CD4-positive, alpha-beta memory T cell (primary cell): ENCODE results near the gene NOTCH1. TPM values are rescaled to one million over a fixed set of nuclear protein-coding genes. Genes with fewer than 3 reads are reported as not detected.

ENCODE experiments used
- CTCF ChIA-PET: fragments of 350-600 bp; sonication (Branson Sonifier 250); formaldehyde crosslinking; loops from one replicate; lab custom pipeline; 2021; ENCODE audit warnings: inconsistent platforms; ENCODE audit not compliant: partially characterized antibody; lab: Charles Lee
- POLR2A ChIA-PET: fragments of 350-600 bp; sonication (Branson Sonifier 250); formaldehyde crosslinking; loops from one replicate; lab custom pipeline; 2021; ENCODE audit not compliant: partially characterized antibody; lab: Charles Lee
- DNase-seq, 5 donors: peaks; one replicate each; pipeline versions ENCODE4 v3.0.0 to v3.0.0-alpha.2; 2020 to 2022; ENCODE audit warnings: mixed read lengths in 1 of 5
- H3K27ac ChIP-seq: one replicate; pipeline ENCODE4 v1.7.0; 2013; ENCODE audit warnings: low read depth, low read length
- H3K27me3 ChIP-seq: 2 replicates; pipeline ENCODE4 v1.7.0; 2013; ENCODE audit warnings: mild to moderate bottlenecking, low read length, moderate library complexity; ENCODE audit not compliant: insufficient read depth
- H3K36me3 ChIP-seq: 2 replicates; pipeline ENCODE4 v1.7.0; 2013; ENCODE audit warnings: mild to moderate bottlenecking, low read length, moderate library complexity; ENCODE audit not compliant: insufficient read depth
- H3K4me1 ChIP-seq: 2 replicates; pipeline ENCODE4 v1.7.0; 2013; ENCODE audit warnings: mild to moderate bottlenecking, low read length, moderate library complexity; ENCODE audit not compliant: insufficient read depth
- H3K4me3 ChIP-seq, 2 donors: one replicate each; pipeline ENCODE4 v1.7.0; 2013; ENCODE audit warnings: low read length in 2 of 2, mild to moderate bottlenecking in 1 of 2
- H3K9me3 ChIP-seq, 2 donors: one replicate each; pipeline ENCODE4 v1.7.0; 2013; ENCODE audit warnings: low read length in 2 of 2, control low read depth in 1 of 2; ENCODE audit not compliant: control insufficient read depth in 1 of 2
- H3K27ac Mint-ChIP-seq, 7 donors: one replicate each; pipeline ENCODE4 v1.8.0; 2020 to 2021; ENCODE audit warnings: mixed read lengths in 7 of 7, mild to moderate bottlenecking in 6 of 7, inconsistent platforms in 3 of 7, moderate library complexity in 3 of 7
- H3K27me3 Mint-ChIP-seq, 2 donors: one replicate each; pipeline ENCODE4 v1.8.0; 2020 to 2021; ENCODE audit warnings: mixed read lengths in 2 of 2
- H3K36me3 Mint-ChIP-seq, 2 donors: one replicate each; pipeline ENCODE4 v1.8.0; 2020 to 2021; ENCODE audit warnings: mixed read lengths in 2 of 2, inconsistent platforms in 1 of 2, mild to moderate bottlenecking in 1 of 2
- H3K4me1 Mint-ChIP-seq, 4 donors: one replicate each; pipeline ENCODE4 v1.8.0; 2020 to 2021; ENCODE audit warnings: mixed read lengths in 4 of 4, mild to moderate bottlenecking in 1 of 4
- H3K4me3 Mint-ChIP-seq, 8 donors: one replicate each; pipeline ENCODE4 v1.8.0; 2020 to 2021; ENCODE audit warnings: mixed read lengths in 8 of 8, mild to moderate bottlenecking in 7 of 8, moderate library complexity in 6 of 8, inconsistent platforms in 3 of 8
- H3K9me3 Mint-ChIP-seq, 8 donors: one replicate each; pipeline ENCODE4 v1.8.0; 2020 to 2021; ENCODE audit warnings: mixed read lengths in 8 of 8, mild to moderate bottlenecking in 5 of 8, inconsistent platforms in 3 of 8, moderate library complexity in 1 of 8
- intact Hi-C: fragments of 100-400 bp; cut with micrococcal nuclease; formaldehyde crosslinking; loops from one replicate; pipeline ENCODE4 v1.15.1; 2023
- polyA plus RNA-seq, 2 donors: library from polyadenylated mRNA; unstranded; fragments of 300-500 nt; fragmentation: Illumina TruSeq; gene quantifications; one replicate each; pipeline ENCODE4 v1.2.3, GENCODE V29; 2021
- total RNA-seq, 2 experiments: library from RNA; stranded (reverse); gene quantifications; one replicate each; pipeline ENCODE4 v1.2.3, GENCODE V29; 2021

Gene NOTCH1
- total and polyA plus RNA-seq, 4 experiments from 2014 or later = 6.0 to 45.4 (median 43.0) TPM; not detected in 1

GRCh38 chr9:136488247-136489214 is 57.3 kb downstream of the NOTCH1 start:
- Mint-ChIP-seq H3K9me3 (peaks cover 0 to under 1% (median 0%) of the 10 kb centered on the region in 8 donors), H3K4me3 (no peak overlapping the region), H3K4me1 (peaks cover 0 to 8% (median 4%) of the 10 kb centered on the region in 4 donors), H3K27ac (peak overlapping the region in 1 of 7 donors; percentile 41), H3K27me3 (no peaks in the 10 kb centered on the region), H3K36me3 (no peaks in the 10 kb centered on the region)
- POLR2A ChIA-PET = interaction anchor here (1.2 to 2.6 kb wide), 5 partner anchors 50 to 143 kb away, joined by 3 to 9 read pairs (median 4); partner anchors contain the start of gene NOTCH1
- no peaks in the 10 kb centered on the region for H3K36me3 ChIP-seq
- no peaks in the 10 kb centered on the region for H3K27me3 ChIP-seq
- no peak overlapping the region for H3K4me3 ChIP-seq
- CTCF ChIA-PET = interaction anchor here (0.6 to 8.7 kb wide), 19 partner anchors 11 to 184 kb away, joined by 3 to 120 read pairs (median 4); no protein-coding TSS in a partner anchor
- intact Hi-C loops = no loop called here
- no peak overlapping the region for H3K27ac ChIP-seq
- H3K4me1 ChIP-seq = peaks cover 15% of the 10 kb centered on the region
- peak; percentile 62 to 77 (median 69) for DNase-seq
- no peaks in the 10 kb centered on the region for H3K9me3 ChIP-seq

- H3K4me3 Mint-ChIP-seq = no peak overlapping the region
- peaks cover 0 to 2% of the 10 kb centered on the region in 2 donors for H3K36me3 Mint-ChIP-seq
- Histone ChIP-seq H3K27me3 (no peaks in the 10 kb centered on the region), H3K27ac (no peak overlapping the region), H3K36me3 (no peaks in the 10 kb centered on the region), H3K4me1 (peaks cover 15% of the 10 kb centered on the region), H3K9me3 (no peaks in the 10 kb centered on the region), H3K4me3 (no peak overlapping the region)
- peaks cover 0 to 2% (median 0%) of the 10 kb centered on the region in 8 donors for H3K9me3 Mint-ChIP-seq
- no peaks in the 10 kb centered on the region for H3K27me3 Mint-ChIP-seq
- H3K4me1 Mint-ChIP-seq = peaks cover 0 to 16% (median 4%) of the 10 kb centered on the region in 4 donors
- no peak for DNase-seq
- intact Hi-C loops = no loop called here
- CTCF ChIA-PET = interaction anchor here (0.8 to 8.7 kb wide), 17 partner anchors 10 to 241 kb away, joined by 3 to 120 read pairs (median 4); no protein-coding TSS in a partner anchor
- H3K27ac Mint-ChIP-seq = no peak overlapping the region
- POLR2A ChIA-PET = interaction anchor here (1.2 to 2.6 kb wide), 3 partner anchors 51 to 144 kb away, joined by 3 to 9 read pairs (median 7); no protein-coding TSS in a partner anchor
Measured at GRCh38 chr9:136487672-136488071, 58.2 kb downstream of the NOTCH1 start.

GRCh38 chr9:136486823-136487620 is 58.8 kb downstream of the NOTCH1 start:
- peaks cover 17% of the 10 kb centered on the region for H3K4me1 ChIP-seq
- H3K27me3 ChIP-seq = no peaks in the 10 kb centered on the region
- H3K36me3 Mint-ChIP-seq = peaks cover 0 to 7% of the 10 kb centered on the region in 2 donors
- intact Hi-C loops = no loop called here
- H3K4me3 Mint-ChIP-seq = no peak overlapping the region
- no peaks in the 10 kb centered on the region for H3K9me3 ChIP-seq
- H3K9me3 Mint-ChIP-seq = peaks cover 0 to 2% (median 0%) of the 10 kb centered on the region in 8 donors
- H3K27ac ChIP-seq = no peak overlapping the region
- H3K36me3 ChIP-seq = no peaks in the 10 kb centered on the region
- no peak overlapping the region for H3K27ac Mint-ChIP-seq
- ChIA-PET POLR2A (interaction anchor here (2.3 to 2.6 kb wide), 2 partner anchors 52 to 145 kb away, joined by 7 to 9 read pairs; no protein-coding TSS in a partner anchor), CTCF (interaction anchor here (0.8 to 8.7 kb wide), 18 partner anchors 8 to 242 kb away, joined by 3 to 120 read pairs (median 6); no protein-coding TSS in a partner anchor)
- no peaks in the 10 kb centered on the region for H3K27me3 Mint-ChIP-seq
- H3K4me1 Mint-ChIP-seq = peaks cover 4 to 22% (median 8%) of the 10 kb centered on the region in 4 donors
- no peak for DNase-seq
- H3K4me3 ChIP-seq = no peak overlapping the region

GRCh38 chr9:136486131-136486530 is 59.7 kb downstream of the NOTCH1 start:
- no peaks in the 10 kb centered on the region for H3K27me3 Mint-ChIP-seq
- Histone ChIP-seq H3K4me3 (no peak overlapping the region), H3K27me3 (no peaks in the 10 kb centered on the region), H3K9me3 (no peaks in the 10 kb centered on the region), H3K27ac (no peak overlapping the region), H3K36me3 (no peaks in the 10 kb centered on the region), H3K4me1 (peaks cover 26% of the 10 kb centered on the region)
- H3K4me1 Mint-ChIP-seq = peaks cover 11 to 30% (median 16%) of the 10 kb centered on the region in 4 donors
- intact Hi-C loops = no loop called here
- H3K27ac Mint-ChIP-seq = peak overlapping the region in 2 of 7 donors; percentile 35 to 90
- peaks cover 0 to 7% (median 0%) of the 10 kb centered on the region in 8 donors for H3K9me3 Mint-ChIP-seq
- DNase-seq = no peak
- POLR2A ChIA-PET = interaction anchor here (1.1 to 3.0 kb wide), 3 partner anchors 145 to 180 kb away, joined by 3 to 14 read pairs (median 9); no protein-coding TSS in a partner anchor
- H3K4me3 Mint-ChIP-seq = no peak overlapping the region
- CTCF ChIA-PET = interaction anchor here (0.9 to 8.7 kb wide), 13 partner anchors 9 to 175 kb away, joined by 3 to 120 read pairs (median 9); no protein-coding TSS in a partner anchor
- H3K36me3 Mint-ChIP-seq = peaks cover 0 to 9% of the 10 kb centered on the region in 2 donors

- peaks cover 0 to 10% of the 10 kb centered on the region in 2 donors for H3K36me3 Mint-ChIP-seq
- Histone ChIP-seq H3K4me3 (no peak overlapping the region), H3K36me3 (no peaks in the 10 kb centered on the region), H3K9me3 (no peaks in the 10 kb centered on the region), H3K27me3 (no peaks in the 10 kb centered on the region), H3K27ac (no peak overlapping the region), H3K4me1 (peaks cover 31% of the 10 kb centered on the region)
- POLR2A ChIA-PET = interaction anchor here (1.1 to 3.0 kb wide), 5 partner anchors 54 to 242 kb away, joined by 3 to 26 read pairs (median 14); no protein-coding TSS in a partner anchor
- CTCF ChIA-PET = interaction anchor here (0.9 to 8.7 kb wide), 17 partner anchors 9 to 243 kb away, joined by 3 to 120 read pairs (median 6); no protein-coding TSS in a partner anchor
- H3K9me3 Mint-ChIP-seq = peaks cover 0 to 7% (median 0%) of the 10 kb centered on the region in 8 donors
- peaks cover 12 to 38% (median 18%) of the 10 kb centered on the region in 4 donors for H3K4me1 Mint-ChIP-seq
- H3K27ac Mint-ChIP-seq = peak overlapping the region; percentile 27 to 90 (median 83)
- peak; percentile 76 to 80 (median 79) for DNase-seq
- peak overlapping the region; percentile 38 to 82 (median 69) for H3K4me3 Mint-ChIP-seq
- H3K27me3 Mint-ChIP-seq = no peaks in the 10 kb centered on the region
- intact Hi-C loops = loop anchor here (1.0 kb wide), 2 partner anchors 54 to 159 kb away; no protein-coding TSS in a partner anchor
Measured at GRCh38 chr9:136485049-136486045, 60.5 kb downstream of the NOTCH1 start.
